HEK293 (cell line): ENCODE results near the gene GALNTL6.

Source experiments
- CTCF ChIA-PET: fragments of 350-600 bp; formaldehyde crosslinking; extraction: SDS; loops from one replicate; lab custom pipeline; 2021; ENCODE audit warnings: antibody characterized with exemption; lab: Yijun Ruan, JAX
- POLR2A ChIA-PET: fragments of 300-600 bp; formaldehyde crosslinking; extraction: SDS; loops from one replicate; lab custom pipeline; 2020; ENCODE audit warnings: antibody characterized with exemption, inconsistent platforms; lab: Yijun Ruan, JAX
- H3K27ac ChIP-seq: fragments of 200-500 bp; sonication (Bioruptor generic); 2 replicates; pipeline ENCODE4 v1.5.1; 2014; ENCODE audit warnings: low read depth, low read length, control low read depth, inconsistent platforms; ENCODE audit errors: extremely low read depth
- H3K36me3 ChIP-seq, 2 experiments: fragments of 200-500 bp in 1 of 2; sonication (Bioruptor generic) in 1 of 2; 1 replicate in 1 of 2; 2 replicates in 1 of 2; pipeline ENCODE4 v1.5.1; 2014 to 2017; ENCODE audit warnings: inconsistent platforms in 2 of 2, low read length in 2 of 2; ENCODE audit not compliant: control insufficient read depth in 2 of 2, insufficient read depth in 1 of 2
- H3K4me1 ChIP-seq: fragments of 200-500 bp; sonication (Bioruptor generic); 2 replicates; pipeline ENCODE4 v1.5.1; 2014; ENCODE audit warnings: mild to moderate bottlenecking, low read length, inconsistent platforms; ENCODE audit not compliant: control insufficient read depth, insufficient read depth
- H3K4me3 ChIP-seq: 2 replicates; pipeline ENCODE4 v1.5.1; 2011; ENCODE audit warnings: low read depth, mild to moderate bottlenecking, control low read depth, low read length, moderate library complexity
- H3K9me3 ChIP-seq: fragments of 200-500 bp; sonication (Bioruptor generic); 2 replicates; pipeline ENCODE4 v1.5.1; 2014; ENCODE audit warnings: low read depth, low read length, inconsistent platforms; ENCODE audit not compliant: control insufficient read depth, insufficient read depth
- GLI2 ChIP-seq: fragments of 450-650 bp; formaldehyde crosslinking; IDR thresholded peaks from 2 replicates; pipeline ENCODE4; 2017; ENCODE audit warnings: missing biosample characterization, missing genetic modification characterization, low read depth, borderline replicate concordance
- HOXC10 ChIP-seq: sonication (generic); formaldehyde crosslinking; IDR thresholded peaks from 2 replicates; pipeline ENCODE4 v1.8.1; 2023; ENCODE audit warnings: mild to moderate bottlenecking, missing genetic modification reagents
- KLF9 ChIP-seq: fragments of 450-650 bp; formaldehyde crosslinking; IDR thresholded peaks from 2 replicates; pipeline ENCODE4 v1.5.1; 2016; ENCODE audit warnings: missing biosample characterization, missing genetic modification characterization, low read depth
- ZBTB48 ChIP-seq: fragments of 450-650 bp; formaldehyde crosslinking; IDR thresholded peaks from 2 replicates; pipeline ENCODE4 v1.5.1; 2016; ENCODE audit warnings: missing biosample characterization, missing genetic modification characterization
- ZFHX2 ChIP-seq: fragments of 450-650 bp; formaldehyde crosslinking; conservative IDR thresholded peaks from 2 replicates; pipeline ENCODE4 v1.5.1; 2016; ENCODE audit warnings: missing biosample characterization, missing genetic modification characterization
- ZNF133 ChIP-seq: fragments of 450-650 bp; formaldehyde crosslinking; IDR thresholded peaks from 2 replicates; pipeline ENCODE4 v1.5.1; 2016; ENCODE audit warnings: missing biosample characterization, missing genetic modification characterization
- ZNF274 ChIP-seq, 2 experiments: fragments of 200-500 bp in 1 of 2; fragments of 450-650 bp in 1 of 2; sonication (Bioruptor generic) in 1 of 2; formaldehyde crosslinking in 1 of 2; IDR thresholded peaks; 2 replicates each; pipeline versions ENCODE4 v1.5.1 to v1.6.1; 2014 to 2016; ENCODE audit warnings: borderline replicate concordance in 1 of 2, inconsistent platforms in 1 of 2, low read length in 1 of 2, missing biosample characterization in 1 of 2, missing genetic modification characterization in 1 of 2
- ZNF335 ChIP-seq: fragments of 450-650 bp; formaldehyde crosslinking; conservative IDR thresholded peaks from 2 replicates; pipeline ENCODE4 v1.5.1; 2016; ENCODE audit warnings: missing biosample characterization, missing genetic modification characterization
- ZNF416 ChIP-seq: fragments of 450-650 bp; formaldehyde crosslinking; IDR thresholded peaks from 2 replicates; pipeline ENCODE4 v1.5.1; 2016; ENCODE audit warnings: missing biosample characterization, missing genetic modification characterization
- ZNF777 ChIP-seq: fragments of 450-650 bp; formaldehyde crosslinking; IDR thresholded peaks from 2 replicates; pipeline ENCODE4 v1.5.1; 2017; ENCODE audit warnings: missing biosample characterization, missing genetic modification characterization, borderline replicate concordance
- ZSCAN23 ChIP-seq: fragments of 450-650 bp; formaldehyde crosslinking; IDR thresholded peaks from 2 replicates; pipeline ENCODE4 v1.5.1; 2016; ENCODE audit warnings: missing biosample characterization, missing genetic modification characterization
- TF ChIP-seq, protein P1 (sequence below): fragments of 450-650 bp; formaldehyde crosslinking; IDR thresholded peaks from 2 replicates; pipeline ENCODE4 v1.5.1; 2016; ENCODE audit warnings: missing biosample characterization, missing genetic modification characterization
- TF ChIP-seq, protein P2 (sequence below): fragments of 450-650 bp; formaldehyde crosslinking; IDR thresholded peaks from 2 replicates; pipeline ENCODE4 v1.5.1; 2016; ENCODE audit warnings: missing biosample characterization, missing genetic modification characterization
- TF ChIP-seq, protein P3 (sequence below): fragments of 450-650 bp; formaldehyde crosslinking; IDR thresholded peaks from 2 replicates; pipeline ENCODE4; 2016; ENCODE audit warnings: missing biosample characterization, missing genetic modification characterization
- TF ChIP-seq, protein P4 (sequence below): fragments of 450-650 bp; formaldehyde crosslinking; optimal IDR thresholded peaks from 2 replicates; pipeline ENCODE3; 2016; ENCODE audit warnings: missing biosample characterization, mild to moderate bottlenecking, missing genetic modification characterization
- TF ChIP-seq, protein P5 (sequence below): fragments of 450-650 bp; formaldehyde crosslinking; IDR thresholded peaks from 2 replicates; pipeline ENCODE4 v1.5.1; 2016; ENCODE audit warnings: missing biosample characterization, missing genetic modification characterization, low read depth
- TF ChIP-seq, protein P6 (sequence below): fragments of 450-650 bp; formaldehyde crosslinking; IDR thresholded peaks from 2 replicates; pipeline ENCODE4 v1.5.1; 2016; ENCODE audit warnings: missing biosample characterization, missing genetic modification characterization, borderline replicate concordance

GALNTL6 gene

DNA sequence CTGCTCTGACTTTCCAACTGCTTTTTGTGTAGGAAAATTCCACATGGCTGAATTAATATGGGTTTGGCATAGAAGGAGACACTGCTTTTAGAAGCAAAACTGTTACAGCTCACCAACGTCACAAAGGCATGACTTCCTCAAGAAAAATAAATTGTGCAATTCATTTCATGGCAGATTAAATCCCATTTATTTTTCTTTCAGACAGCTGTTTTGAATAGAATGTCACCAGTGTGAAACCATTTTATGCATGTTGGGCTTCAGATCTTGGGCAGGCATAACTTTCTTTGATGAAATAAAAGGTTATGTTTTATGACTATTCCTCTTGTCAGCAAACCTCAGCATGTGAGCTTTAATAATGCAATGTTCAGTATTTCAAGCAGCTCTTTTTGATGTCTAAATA, 542.8 kb downstream of the GALNTL6 start:
- ChIA-PET POLR2A (no interaction called here), CTCF (no interaction called here)
- H3K9me3 ChIP-seq, result no peaks in the 10 kb centered on the region
- H3K27ac ChIP-seq, result no peak overlapping the region
- H3K4me3 ChIP-seq, result no peak overlapping the region
- no peaks in the 10 kb centered on the region for H3K36me3 ChIP-seq
- TF ChIP-seq KLF9 (tag by site-specific recombination) (no peak), ZNF416 (tag by site-specific recombination) (no peak), ZBTB48 (no peak), HOXC10 (CRISPR knock-in tag) (no peak), ZSCAN23 (tag by site-specific recombination) (no peak), ZNF274 (IDR thresholded peaks at IDR 0.05; ENCODE audit: low read length) (no peak), ZNF274 (tag by site-specific recombination; IDR thresholded peaks at IDR 0.05; ENCODE audit: borderline replicate concordance) (no peak), ZFHX2 (tag by site-specific recombination) (no peak), ZNF335 (tag by site-specific recombination) (no peak), ZNF777 (tag by site-specific recombination) (no peak), GLI2 (no peak), ZNF133 (tag by site-specific recombination) (no peak)
- TF ChIP-seq, protein P1, sequence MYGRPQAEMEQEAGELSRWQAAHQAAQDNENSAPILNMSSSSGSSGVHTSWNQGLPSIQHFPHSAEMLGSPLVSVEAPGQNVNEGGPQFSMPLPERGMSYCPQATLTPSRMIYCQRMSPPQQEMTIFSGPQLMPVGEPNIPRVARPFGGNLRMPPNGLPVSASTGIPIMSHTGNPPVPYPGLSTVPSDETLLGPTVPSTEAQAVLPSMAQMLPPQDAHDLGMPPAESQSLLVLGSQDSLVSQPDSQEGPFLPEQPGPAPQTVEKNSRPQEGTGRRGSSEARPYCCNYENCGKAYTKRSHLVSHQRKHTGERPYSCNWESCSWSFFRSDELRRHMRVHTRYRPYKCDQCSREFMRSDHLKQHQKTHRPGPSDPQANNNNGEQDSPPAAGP (tag by site-specific recombination), result no peak
- TF ChIP-seq, protein P2, sequence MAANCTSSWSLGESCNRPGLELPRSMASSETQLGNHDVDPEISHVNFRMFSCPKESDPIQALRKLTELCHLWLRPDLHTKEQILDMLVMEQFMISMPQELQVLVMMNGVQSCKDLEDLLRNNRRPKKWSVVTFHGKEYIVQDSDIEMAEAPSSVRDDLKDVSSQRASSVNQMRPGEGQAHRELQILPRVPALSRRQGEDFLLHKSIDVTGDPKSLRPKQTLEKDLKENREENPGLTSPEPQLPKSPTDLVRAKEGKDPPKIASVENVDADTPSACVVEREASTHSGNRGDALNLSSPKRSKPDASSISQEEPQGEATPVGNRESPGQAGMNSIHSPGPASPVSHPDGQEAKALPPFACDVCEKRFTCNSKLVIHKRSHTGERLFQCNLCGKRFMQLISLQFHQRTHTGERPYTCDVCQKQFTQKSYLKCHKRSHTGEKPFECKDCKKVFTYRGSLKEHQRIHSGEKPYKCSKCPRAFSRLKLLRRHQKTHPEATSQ, result no peak
- TF ChIP-seq, protein P3, sequence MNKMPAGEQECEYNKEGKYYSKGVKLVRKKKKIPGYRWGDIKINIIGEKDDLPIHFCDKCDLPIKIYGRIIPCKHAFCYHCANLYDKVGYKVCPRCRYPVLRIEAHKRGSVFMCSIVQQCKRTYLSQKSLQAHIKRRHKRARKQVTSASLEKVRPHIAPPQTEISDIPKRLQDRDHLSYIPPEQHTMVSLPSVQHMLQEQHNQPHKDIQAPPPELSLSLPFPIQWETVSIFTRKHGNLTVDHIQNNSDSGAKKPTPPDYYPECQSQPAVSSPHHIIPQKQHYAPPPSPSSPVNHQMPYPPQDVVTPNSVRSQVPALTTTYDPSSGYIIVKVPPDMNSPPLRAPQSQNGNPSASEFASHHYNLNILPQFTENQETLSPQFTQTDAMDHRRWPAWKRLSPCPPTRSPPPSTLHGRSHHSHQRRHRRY, result no peak
- TF ChIP-seq, protein P4, sequence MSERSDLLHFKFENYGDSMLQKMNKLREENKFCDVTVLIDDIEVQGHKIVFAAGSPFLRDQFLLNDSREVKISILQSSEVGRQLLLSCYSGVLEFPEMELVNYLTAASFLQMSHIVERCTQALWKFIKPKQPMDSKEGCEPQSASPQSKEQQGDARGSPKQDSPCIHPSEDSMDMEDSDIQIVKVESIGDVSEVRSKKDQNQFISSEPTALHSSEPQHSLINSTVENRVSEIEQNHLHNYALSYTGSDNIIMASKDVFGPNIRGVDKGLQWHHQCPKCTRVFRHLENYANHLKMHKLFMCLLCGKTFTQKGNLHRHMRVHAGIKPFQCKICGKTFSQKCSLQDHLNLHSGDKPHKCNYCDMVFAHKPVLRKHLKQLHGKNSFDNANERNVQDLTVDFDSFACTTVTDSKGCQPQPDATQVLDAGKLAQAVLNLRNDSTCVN (tag by site-specific recombination), result no peak
- TF ChIP-seq, protein P5, sequence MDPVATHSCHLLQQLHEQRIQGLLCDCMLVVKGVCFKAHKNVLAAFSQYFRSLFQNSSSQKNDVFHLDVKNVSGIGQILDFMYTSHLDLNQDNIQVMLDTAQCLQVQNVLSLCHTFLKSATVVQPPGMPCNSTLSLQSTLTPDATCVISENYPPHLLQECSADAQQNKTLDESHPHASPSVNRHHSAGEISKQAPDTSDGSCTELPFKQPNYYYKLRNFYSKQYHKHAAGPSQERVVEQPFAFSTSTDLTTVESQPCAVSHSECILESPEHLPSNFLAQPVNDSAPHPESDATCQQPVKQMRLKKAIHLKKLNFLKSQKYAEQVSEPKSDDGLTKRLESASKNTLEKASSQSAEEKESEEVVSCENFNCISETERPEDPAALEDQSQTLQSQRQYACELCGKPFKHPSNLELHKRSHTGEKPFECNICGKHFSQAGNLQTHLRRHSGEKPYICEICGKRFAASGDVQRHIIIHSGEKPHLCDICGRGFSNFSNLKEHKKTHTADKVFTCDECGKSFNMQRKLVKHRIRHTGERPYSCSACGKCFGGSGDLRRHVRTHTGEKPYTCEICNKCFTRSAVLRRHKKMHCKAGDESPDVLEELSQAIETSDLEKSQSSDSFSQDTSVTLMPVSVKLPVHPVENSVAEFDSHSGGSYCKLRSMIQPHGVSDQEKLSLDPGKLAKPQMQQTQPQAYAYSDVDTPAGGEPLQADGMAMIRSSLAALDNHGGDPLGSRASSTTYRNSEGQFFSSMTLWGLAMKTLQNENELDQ, result no peak
- TF ChIP-seq, protein P6, sequence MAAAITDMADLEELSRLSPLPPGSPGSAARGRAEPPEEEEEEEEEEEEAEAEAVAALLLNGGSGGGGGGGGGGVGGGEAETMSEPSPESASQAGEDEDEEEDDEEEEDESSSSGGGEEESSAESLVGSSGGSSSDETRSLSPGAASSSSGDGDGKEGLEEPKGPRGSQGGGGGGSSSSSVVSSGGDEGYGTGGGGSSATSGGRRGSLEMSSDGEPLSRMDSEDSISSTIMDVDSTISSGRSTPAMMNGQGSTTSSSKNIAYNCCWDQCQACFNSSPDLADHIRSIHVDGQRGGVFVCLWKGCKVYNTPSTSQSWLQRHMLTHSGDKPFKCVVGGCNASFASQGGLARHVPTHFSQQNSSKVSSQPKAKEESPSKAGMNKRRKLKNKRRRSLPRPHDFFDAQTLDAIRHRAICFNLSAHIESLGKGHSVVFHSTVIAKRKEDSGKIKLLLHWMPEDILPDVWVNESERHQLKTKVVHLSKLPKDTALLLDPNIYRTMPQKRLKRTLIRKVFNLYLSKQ (tag by site-specific recombination), result no peak
- TF ChIP-seq, all 188 proteins: peak for 0
- no peaks in the 10 kb centered on the region for H3K4me1 ChIP-seq
